Endodermal cell (in vitro differentiated cells): ENCODE measurements around the gene RSU1. TPM values are rescaled to one million over a fixed set of nuclear protein-coding genes. Genes with fewer than 3 reads are reported as not detected.

Experiments
- DNase-seq: peaks from one replicate; pipeline ENCODE4 v3.0.0-alpha.2; 2017
- H3K27ac ChIP-seq: 2 replicates; pipeline ENCODE4 v1.5.1; 2013; ENCODE audit warnings: mild to moderate bottlenecking, low read depth, low read length, moderate library complexity
- H3K27me3 ChIP-seq: 2 replicates; pipeline ENCODE4 v1.6.1; 2013; ENCODE audit warnings: mild to moderate bottlenecking, low read length, moderate library complexity; ENCODE audit not compliant: insufficient read depth, control insufficient read depth, poor library complexity, severe bottlenecking
- H3K36me3 ChIP-seq: 2 replicates; pipeline ENCODE4 v1.7.0; 2013; ENCODE audit warnings: mild to moderate bottlenecking, low read length, moderate library complexity; ENCODE audit not compliant: control insufficient read depth, insufficient read depth
- H3K4me1 ChIP-seq: one replicate; pipeline ENCODE4 v1.7.0; 2013; ENCODE audit warnings: low read length; ENCODE audit not compliant: control insufficient read depth, insufficient read depth
- H3K4me3 ChIP-seq: 2 replicates; pipeline ENCODE4 v1.5.1; 2013; ENCODE audit warnings: mild to moderate bottlenecking, low read length, moderate library complexity
- H3K9ac ChIP-seq: 2 replicates; pipeline ENCODE4 v1.6.1; 2013; ENCODE audit warnings: mild to moderate bottlenecking, low read length, moderate library complexity; ENCODE audit not compliant: poor library complexity, severe bottlenecking; ENCODE audit errors: extremely low read depth
- H3K9me3 ChIP-seq: 2 replicates; pipeline ENCODE4 v1.6.1; 2013; ENCODE audit warnings: mild to moderate bottlenecking, low read length, moderate library complexity; ENCODE audit not compliant: control insufficient read depth
- H3K27ac Mint-ChIP-seq: 2 replicates; pipeline ENCODE4 v1.8.0; 2020; ENCODE audit warnings: mixed read lengths
- H3K27me3 Mint-ChIP-seq: 2 replicates; pipeline ENCODE4 v1.8.0; 2021; ENCODE audit warnings: mild to moderate bottlenecking, mixed read lengths; ENCODE audit not compliant: insufficient read depth
- H3K36me3 Mint-ChIP-seq: 2 replicates; pipeline ENCODE4 v1.8.0; 2020; ENCODE audit warnings: low read depth, mixed read lengths
- H3K4me1 Mint-ChIP-seq: 2 replicates; pipeline ENCODE4 v1.8.0; 2020; ENCODE audit warnings: mixed read lengths
- H3K4me3 Mint-ChIP-seq: 2 replicates; pipeline ENCODE4 v1.8.0; 2020; ENCODE audit warnings: mild to moderate bottlenecking, moderate library complexity, mixed read lengths
- H3K9me3 Mint-ChIP-seq: 2 replicates; pipeline ENCODE4 v1.8.0; 2020; ENCODE audit warnings: mild to moderate bottlenecking, mixed read lengths
- WGBS, 2 experiments: methylation state at CpG; one replicate each; pipeline versions ENCODE4 v1.1.5 to v1.1.7; 2013; ENCODE audit warnings: missing lambda C conversion rate in 2 of 2, mixed read lengths in 1 of 2; ENCODE audit not compliant: insufficient coverage in 1 of 2, insufficient read length in 1 of 2; 5-methylcytosine and 5-hydroxymethylcytosine counted together
- total RNA-seq, 2 donors: library from RNA; stranded (reverse); fragmentation: NEBNext Ultra II Directional in 1 of 2; extraction: Animal tissue kit (Norgen Biotek cat#: 25700) in 1 of 2; gene quantifications; 2 replicates in 1 of 2; 3 replicates in 1 of 2; pipeline ENCODE4 v1.2.1, GENCODE V29; 2021
- TF ChIP-seq, protein P1 (sequence below): fragments of 200-600 bp; sonication (generic); conservative IDR thresholded peaks from 2 replicates; pipeline ENCODE4 v1.5.0; 2021; ENCODE audit warnings: antibody characterized with exemption, mild to moderate bottlenecking

Gene RSU1
- total RNA-seq, 2 donors from 2014 or later, result 39.5 to 46.4 TPM

DNA sequence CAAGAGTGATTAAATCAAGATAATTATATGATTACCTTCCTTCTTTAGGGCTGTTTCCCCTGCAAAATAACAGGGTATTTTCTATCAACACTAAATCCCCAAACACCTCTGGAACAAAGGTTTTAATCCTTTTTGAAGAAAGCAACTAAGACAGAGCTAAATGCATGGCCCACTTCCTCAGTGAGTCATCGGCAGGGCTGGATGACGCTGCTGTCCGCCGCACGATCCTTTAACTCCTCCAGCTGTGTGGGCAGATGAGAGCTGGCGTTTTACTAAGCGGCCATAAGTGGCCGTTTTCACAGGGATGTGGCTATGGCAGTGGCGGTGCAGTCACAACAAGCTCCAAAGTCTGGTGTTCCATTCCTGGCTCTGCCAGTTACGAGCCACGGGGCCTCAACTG, 219.6 kb downstream of the RSU1 start:
- no peaks in the 10 kb centered on the region for H3K27me3 Mint-ChIP-seq
- H3K4me1 Mint-ChIP-seq, result peaks cover 13% of the 10 kb centered on the region
- H3K27ac Mint-ChIP-seq, result no peak overlapping the region
- no peaks in the 10 kb centered on the region for H3K9me3 ChIP-seq
- H3K36me3 Mint-ChIP-seq, result no peaks in the 10 kb centered on the region
- H3K27ac ChIP-seq, result no peak overlapping the region
- WGBS, 2 experiments, result 84 to 88% methylated on average over 11 of the region's 11 CpGs
- H3K27me3 ChIP-seq, result no peaks in the 10 kb centered on the region
- no peak for DNase-seq
- H3K4me3 Mint-ChIP-seq, result no peak overlapping the region
- no peak overlapping the region for H3K4me3 ChIP-seq
- peaks cover 11% of the 10 kb centered on the region for H3K4me1 ChIP-seq
- TF ChIP-seq, protein P1, sequence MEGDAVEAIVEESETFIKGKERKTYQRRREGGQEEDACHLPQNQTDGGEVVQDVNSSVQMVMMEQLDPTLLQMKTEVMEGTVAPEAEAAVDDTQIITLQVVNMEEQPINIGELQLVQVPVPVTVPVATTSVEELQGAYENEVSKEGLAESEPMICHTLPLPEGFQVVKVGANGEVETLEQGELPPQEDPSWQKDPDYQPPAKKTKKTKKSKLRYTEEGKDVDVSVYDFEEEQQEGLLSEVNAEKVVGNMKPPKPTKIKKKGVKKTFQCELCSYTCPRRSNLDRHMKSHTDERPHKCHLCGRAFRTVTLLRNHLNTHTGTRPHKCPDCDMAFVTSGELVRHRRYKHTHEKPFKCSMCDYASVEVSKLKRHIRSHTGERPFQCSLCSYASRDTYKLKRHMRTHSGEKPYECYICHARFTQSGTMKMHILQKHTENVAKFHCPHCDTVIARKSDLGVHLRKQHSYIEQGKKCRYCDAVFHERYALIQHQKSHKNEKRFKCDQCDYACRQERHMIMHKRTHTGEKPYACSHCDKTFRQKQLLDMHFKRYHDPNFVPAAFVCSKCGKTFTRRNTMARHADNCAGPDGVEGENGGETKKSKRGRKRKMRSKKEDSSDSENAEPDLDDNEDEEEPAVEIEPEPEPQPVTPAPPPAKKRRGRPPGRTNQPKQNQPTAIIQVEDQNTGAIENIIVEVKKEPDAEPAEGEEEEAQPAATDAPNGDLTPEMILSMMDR, result no peak
- H3K9ac ChIP-seq, result no peak overlapping the region
- H3K9me3 Mint-ChIP-seq, result no peaks in the 10 kb centered on the region
- H3K36me3 ChIP-seq, result no peaks in the 10 kb centered on the region

DNA sequence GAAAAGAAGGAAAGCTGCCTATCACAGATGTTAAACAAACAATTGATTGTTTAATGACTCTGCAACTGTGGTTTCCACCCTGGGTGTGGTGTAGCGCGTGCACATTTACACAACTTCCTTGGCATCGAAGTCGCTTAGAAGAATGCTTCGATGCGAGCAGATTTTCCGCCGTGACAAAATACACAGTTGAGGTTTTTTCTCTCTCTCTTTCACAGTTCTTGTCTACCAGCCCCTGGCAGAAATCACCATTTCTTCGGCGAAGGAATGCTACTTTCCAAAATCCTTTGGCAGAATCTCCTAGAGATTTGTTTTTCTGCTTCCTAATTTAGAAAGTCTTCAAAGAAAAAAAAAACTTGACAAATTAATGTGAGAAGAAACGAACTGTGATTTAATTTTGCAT, 224.8 kb downstream of the RSU1 start:
- WGBS, 2 experiments, result 89 to 97% methylated on average over 8 to 11 of the region's 11 CpGs
- TF ChIP-seq, protein P1, result no peak
- Histone ChIP-seq H3K27ac (no peak overlapping the region), H3K9me3 (no peaks in the 10 kb centered on the region), H3K4me1 (peaks cover 2% of the 10 kb centered on the region), H3K36me3 (peaks cover 7% of the 10 kb centered on the region), H3K9ac (no peak overlapping the region), H3K4me3 (no peak overlapping the region), H3K27me3 (no peaks in the 10 kb centered on the region)
- Mint-ChIP-seq H3K36me3 (no peaks in the 10 kb centered on the region), H3K4me3 (no peak overlapping the region), H3K27ac (no peak overlapping the region), H3K9me3 (no peaks in the 10 kb centered on the region), H3K27me3 (no peaks in the 10 kb centered on the region), H3K4me1 (peaks cover 2% of the 10 kb centered on the region)
- DNase-seq, result no peak

DNA sequence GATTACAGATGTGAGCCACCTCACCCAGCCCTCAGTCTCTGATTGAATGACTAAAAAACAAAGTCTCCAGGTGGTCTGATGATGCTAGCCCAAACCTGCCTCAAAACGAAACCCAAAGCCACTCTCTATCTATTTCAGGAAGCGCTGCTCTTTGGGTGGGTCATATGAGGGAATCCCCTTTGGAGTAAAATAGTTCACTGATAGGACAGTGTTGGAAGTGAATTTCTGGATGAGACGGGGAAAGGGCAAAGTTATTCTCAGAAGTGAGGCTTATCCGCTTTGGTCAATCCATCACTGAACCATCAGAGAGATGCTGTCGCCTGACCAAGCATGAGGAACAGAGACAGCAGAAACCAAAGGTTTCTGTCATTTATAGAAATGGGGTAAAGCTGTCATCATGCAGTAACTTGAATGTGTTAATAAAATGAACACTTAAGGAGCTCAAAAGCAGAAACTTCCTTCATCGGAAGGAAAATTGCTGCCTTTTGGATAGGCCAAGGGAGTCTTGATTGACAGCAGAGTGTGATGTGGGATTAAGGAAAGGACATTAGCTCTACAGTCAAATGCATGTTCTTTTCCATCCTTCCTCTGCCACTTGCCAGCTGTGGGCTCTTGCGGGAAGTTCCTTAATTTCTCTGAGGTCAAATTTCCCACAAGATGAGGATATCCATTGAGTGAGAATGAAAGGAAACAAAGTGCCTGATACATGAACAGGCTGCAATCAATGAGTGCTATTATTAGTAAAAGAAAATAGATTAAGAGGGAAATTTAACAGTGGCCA, 230.7 kb downstream of the RSU1 start:
- no peaks in the 10 kb centered on the region for H3K4me1 Mint-ChIP-seq
- no peaks in the 10 kb centered on the region for H3K36me3 Mint-ChIP-seq
- TF ChIP-seq, protein P1, result no peak
- WGBS, 2 experiments, result 95 to 97% methylated on average over 6 to 7 of the region's 7 CpGs
- no peak overlapping the region for H3K27ac Mint-ChIP-seq
- Histone ChIP-seq H3K27me3 (no peaks in the 10 kb centered on the region), H3K27ac (no peak overlapping the region), H3K9me3 (no peaks in the 10 kb centered on the region), H3K4me1 (no peaks in the 10 kb centered on the region), H3K9ac (no peak overlapping the region), H3K4me3 (no peak overlapping the region), H3K36me3 (peaks cover under 1% of the 10 kb centered on the region)
- no peak for DNase-seq
- H3K9me3 Mint-ChIP-seq, result no peaks in the 10 kb centered on the region
- H3K27me3 Mint-ChIP-seq, result no peaks in the 10 kb centered on the region
- no peak overlapping the region for H3K4me3 Mint-ChIP-seq
